ENCODE results near the gene LTA4H. TPM values are rescaled to one million over a fixed set of nuclear protein-coding genes. Genes with fewer than 3 reads are reported as not detected.

Gene LTA4H
- total and polyA plus RNA-seq, 2 of the 4 experiments (the other 2 are of a cell fraction): 41.0 to 43.3 TPM

DNA sequence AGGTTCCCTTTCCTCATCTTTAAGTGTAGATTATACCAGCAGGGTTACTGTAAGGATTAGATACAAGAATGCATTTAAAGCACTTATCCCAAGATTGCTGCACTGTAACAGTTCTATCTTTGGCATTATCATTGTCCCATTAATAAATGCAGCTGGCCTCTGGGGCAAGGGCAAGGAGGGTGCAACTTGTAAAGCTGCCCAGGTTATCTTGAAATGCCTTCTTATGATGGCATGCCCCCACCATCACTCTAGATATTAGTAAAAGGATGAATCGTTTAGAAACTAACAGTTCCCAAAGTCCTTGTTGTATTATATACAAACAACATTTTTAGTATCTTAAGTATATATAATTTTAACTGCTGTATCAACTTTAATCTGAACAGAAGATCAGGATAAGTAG is 6.8 kb downstream of the LTA4H start:
- Histone ChIP-seq H3K27me3 (ENCODE audit: control insufficient read depth, insufficient read depth, low read length) (no peaks in the 10 kb centered on the region), H2AFZ (replicated peaks; ENCODE audit: low read length, poor library complexity) (no peak overlapping the region), H3K56ac (ENCODE audit: extremely low read depth, insufficient read depth, low read length) (no peak overlapping the region), H2BK120ac (ENCODE audit: low read depth, low read length) (no peak overlapping the region), H3K9ac (ENCODE audit: low read depth, low read length) (no peak overlapping the region), H3K4me3 (ENCODE audit: insufficient read depth, low read depth, low read length) (no peak overlapping the region), H3K36me3 (ENCODE audit: control insufficient read depth, insufficient read depth, low read length) (peaks cover 6% of the 10 kb centered on the region), H3K4ac (ENCODE audit: low read depth, low read length) (no peak overlapping the region), H2BK15ac (ENCODE audit: low read depth, low read length) (no peak overlapping the region), H3K4me1 (ENCODE audit: control insufficient read depth, insufficient read depth, low read length) (no peaks in the 10 kb centered on the region), H3K79me1 (ENCODE audit: low read depth in 1 of 2, low read length in 2 of 2) (peaks cover under 1 to 4% of the 10 kb centered on the region in 2 experiments; a peak in 2 of 4 replicates), H2AK9ac (replicated peaks; ENCODE audit: low read depth, low read length, poor library complexity) (no peak overlapping the region), H3K9me1 (ENCODE audit: insufficient read depth, low read length) (no peaks in the 10 kb centered on the region), H3K4me2 (ENCODE audit: low read depth, low read length) (no peak overlapping the region), H4K20me1 (ENCODE audit: insufficient read depth, low read length) (no peaks in the 10 kb centered on the region), H3K18ac (ENCODE audit: low read depth, low read length) (no peak overlapping the region), H2BK5ac (ENCODE audit: low read depth, low read length, poor library complexity, severe bottlenecking) (no peak overlapping the region), H4K8ac (ENCODE audit: low read depth in 2 of 2, low read length in 2 of 2) (no peak overlapping the region), H3K9me3 (ENCODE audit: control insufficient read depth, insufficient read depth, low read length) (no peaks in the 10 kb centered on the region), H4K5ac (ENCODE audit: low read depth, low read length) (no peak overlapping the region), H3K27ac (ENCODE audit: insufficient read depth, low read length) (no peak overlapping the region), H3K14ac (replicated peaks; ENCODE audit: low read depth, low read length) (no peak overlapping the region), H2AK5ac (ENCODE audit: low read depth, low read length) (no peak overlapping the region), H2BK20ac (ENCODE audit: low read depth, low read length) (no peak overlapping the region), H3K23ac (ENCODE audit: low read depth, low read length) (no peak overlapping the region), H4K91ac (ENCODE audit: insufficient read depth, low read depth, low read length) (no peak overlapping the region)
- dilution Hi-C loops (cut with HindIII; ENCODE audit: low sequenced_read_pairs, unreplicated experiment) (no loop called here), intact Hi-C loops (cut with micrococcal nuclease) (no loop called here), in situ Hi-C loops (cut with MboI; ENCODE audit: low sequenced_read_pairs) (no loop called here)
- CTCF ChIA-PET: no interaction called here
- TF ChIP-seq BHLHE40 (IDR thresholded peaks at IDR 0.05; ENCODE audit: low read depth, low read length): no peak
- TF ChIP-seq CEBPB (IDR thresholded peaks at IDR 0.05; ENCODE audit: low read depth, low read length): no peak
- TF ChIP-seq, protein P1, sequence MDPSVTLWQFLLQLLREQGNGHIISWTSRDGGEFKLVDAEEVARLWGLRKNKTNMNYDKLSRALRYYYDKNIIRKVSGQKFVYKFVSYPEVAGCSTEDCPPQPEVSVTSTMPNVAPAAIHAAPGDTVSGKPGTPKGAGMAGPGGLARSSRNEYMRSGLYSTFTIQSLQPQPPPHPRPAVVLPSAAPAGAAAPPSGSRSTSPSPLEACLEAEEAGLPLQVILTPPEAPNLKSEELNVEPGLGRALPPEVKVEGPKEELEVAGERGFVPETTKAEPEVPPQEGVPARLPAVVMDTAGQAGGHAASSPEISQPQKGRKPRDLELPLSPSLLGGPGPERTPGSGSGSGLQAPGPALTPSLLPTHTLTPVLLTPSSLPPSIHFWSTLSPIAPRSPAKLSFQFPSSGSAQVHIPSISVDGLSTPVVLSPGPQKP (IDR thresholded peaks at IDR 0.05; ENCODE audit: borderline replicate concordance, low read depth, low read length): no peak
- WGBS, 2 experiments (ENCODE audit: extremely low coverage in 2 of 2, insufficient read length in 1 of 2): no CpG with 5 or more reads among the region's 1 CpG
- POLR2A ChIA-PET (ENCODE audit: unreplicated experiment): no interaction called here
- DNase-seq (no peak), ATAC-seq (ENCODE audit: low read depth) (no peak)
- BruUV-seq (replicated peaks): no TSS peak

Measured in IMR-90 (cell line).